ENCODE measurements around the gene ZNF473. TPM values are rescaled to one million over a fixed set of nuclear protein-coding genes. Genes with fewer than 3 reads are reported as not detected.

The ZNF473 gene
- total RNA-seq, 3 donors from 2014 or later, result 5.2 to 9.2 (median 6.0) TPM

DNA sequence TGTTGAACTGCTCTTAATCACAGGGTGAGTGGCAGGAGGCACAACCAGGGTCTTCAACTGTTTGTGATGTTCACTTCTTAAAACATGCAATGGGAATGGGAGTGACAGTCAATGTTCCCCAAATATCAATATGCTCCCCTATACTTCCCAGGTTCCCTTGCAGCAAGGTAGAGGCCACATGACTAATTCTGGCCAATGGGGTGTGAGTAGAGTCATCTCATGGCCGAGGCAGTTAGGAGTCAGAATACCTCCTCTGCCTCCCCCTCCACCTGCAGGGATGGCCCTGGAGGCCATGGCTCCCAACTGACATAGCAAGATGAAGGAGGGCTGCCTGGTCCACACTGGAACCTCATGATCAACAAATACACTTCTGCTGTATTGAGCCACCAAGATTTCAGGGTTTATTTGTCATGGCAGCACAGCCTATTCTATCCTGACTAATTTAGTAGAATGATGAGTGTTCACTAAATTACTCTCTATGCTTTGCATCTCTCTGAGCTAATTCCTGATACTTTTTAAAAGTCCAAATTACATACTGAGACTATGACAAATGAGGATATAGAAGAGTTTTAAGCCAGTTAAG, 9.5 kb upstream of the ZNF473 start:
- intact Hi-C loops (cut with DNase I, micrococcal nuclease), result no loop called here
- Histone ChIP-seq H3K36me3 (ENCODE audit: low read depth) (no peaks in the 10 kb centered on the region), H3K4me3 (no peak overlapping the region), H3K4me1 (ENCODE audit: low read depth) (no peaks in the 10 kb centered on the region), H3K9me3 (no peaks in the 10 kb centered on the region)
- no peak for DNase-seq
- ATAC-seq, result no peak
- TF ChIP-seq, protein P1, sequence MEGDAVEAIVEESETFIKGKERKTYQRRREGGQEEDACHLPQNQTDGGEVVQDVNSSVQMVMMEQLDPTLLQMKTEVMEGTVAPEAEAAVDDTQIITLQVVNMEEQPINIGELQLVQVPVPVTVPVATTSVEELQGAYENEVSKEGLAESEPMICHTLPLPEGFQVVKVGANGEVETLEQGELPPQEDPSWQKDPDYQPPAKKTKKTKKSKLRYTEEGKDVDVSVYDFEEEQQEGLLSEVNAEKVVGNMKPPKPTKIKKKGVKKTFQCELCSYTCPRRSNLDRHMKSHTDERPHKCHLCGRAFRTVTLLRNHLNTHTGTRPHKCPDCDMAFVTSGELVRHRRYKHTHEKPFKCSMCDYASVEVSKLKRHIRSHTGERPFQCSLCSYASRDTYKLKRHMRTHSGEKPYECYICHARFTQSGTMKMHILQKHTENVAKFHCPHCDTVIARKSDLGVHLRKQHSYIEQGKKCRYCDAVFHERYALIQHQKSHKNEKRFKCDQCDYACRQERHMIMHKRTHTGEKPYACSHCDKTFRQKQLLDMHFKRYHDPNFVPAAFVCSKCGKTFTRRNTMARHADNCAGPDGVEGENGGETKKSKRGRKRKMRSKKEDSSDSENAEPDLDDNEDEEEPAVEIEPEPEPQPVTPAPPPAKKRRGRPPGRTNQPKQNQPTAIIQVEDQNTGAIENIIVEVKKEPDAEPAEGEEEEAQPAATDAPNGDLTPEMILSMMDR (IDR thresholded peaks at IDR 0.05), result no peak

DNA sequence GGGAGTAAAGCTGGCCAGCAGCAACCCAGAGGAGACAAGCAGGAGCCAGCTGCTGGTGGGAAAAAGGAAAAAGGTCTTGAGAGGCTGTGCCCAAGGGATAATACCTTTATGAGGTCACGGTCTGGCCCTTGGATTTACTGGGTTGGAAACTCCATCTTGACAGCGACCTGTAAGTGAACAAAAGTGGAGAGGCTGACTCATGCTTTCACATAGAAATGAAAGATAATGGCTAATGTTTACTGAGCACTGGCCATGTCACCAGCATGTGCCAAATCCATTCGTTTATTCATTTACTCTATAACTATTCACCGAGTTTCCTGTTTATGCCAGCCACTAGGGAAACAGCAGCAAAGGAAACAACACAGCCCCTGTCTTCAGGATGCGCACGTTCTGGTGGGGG, 5.3 kb upstream of the ZNF473 start:
- Histone ChIP-seq H3K4me3 (no peak overlapping the region), H3K4me1 (ENCODE audit: low read depth) (peaks cover 12% of the 10 kb centered on the region), H3K9me3 (no peaks in the 10 kb centered on the region), H3K36me3 (ENCODE audit: low read depth) (peaks cover 5% of the 10 kb centered on the region)
- DNase-seq, result no peak
- ATAC-seq, result no peak
- intact Hi-C loops (cut with DNase I, micrococcal nuclease), result no loop called here
- TF ChIP-seq, protein P1 (IDR thresholded peaks at IDR 0.05), result no peak

DNA sequence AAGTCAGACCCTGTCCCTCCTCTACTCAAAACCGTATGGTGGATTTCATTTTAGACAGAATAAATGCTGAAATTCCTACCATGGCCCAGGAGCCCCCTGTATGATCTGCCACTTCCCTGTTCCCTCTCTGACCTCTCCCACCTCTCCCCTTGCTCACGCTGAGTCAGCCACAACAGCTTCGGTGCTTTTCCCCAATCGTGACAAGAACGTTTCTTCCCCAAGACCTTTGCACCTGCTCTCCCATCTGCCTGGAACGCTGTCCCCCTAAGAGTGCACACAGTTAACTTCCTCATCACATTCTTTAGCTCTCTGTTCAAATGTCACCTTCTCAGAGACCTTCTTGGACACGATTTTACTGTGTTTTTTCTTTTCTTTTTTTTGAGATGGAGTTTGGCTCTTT, 3.0 kb upstream of the ZNF473 start:
- TF ChIP-seq, protein P1 (IDR thresholded peaks at IDR 0.05), result no peak
- ATAC-seq, result no peak
- Histone ChIP-seq H3K36me3 (ENCODE audit: low read depth) (peaks cover 6% of the 10 kb centered on the region), H3K9me3 (no peaks in the 10 kb centered on the region), H3K4me1 (ENCODE audit: low read depth) (peaks cover 23% of the 10 kb centered on the region), H3K4me3 (no peak overlapping the region)
- intact Hi-C loops (cut with DNase I, micrococcal nuclease), result no loop called here
- DNase-seq, result no peak

DNA sequence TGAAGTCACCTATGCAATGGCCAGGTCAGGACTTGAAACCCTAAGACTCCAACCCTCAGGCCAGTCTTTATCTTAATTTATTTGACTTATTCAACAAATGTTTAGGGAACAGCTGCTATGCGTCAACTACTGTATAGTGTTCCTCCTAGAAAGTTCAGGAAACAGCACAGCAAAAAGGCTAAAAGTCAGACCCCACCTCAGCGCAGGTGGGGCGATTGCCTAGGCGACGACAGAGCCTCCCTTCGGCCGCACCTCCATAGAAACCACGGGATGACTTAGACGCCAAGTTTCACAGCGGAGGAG, 1.1 kb upstream of the ZNF473 start:
- DNase-seq (no peak), ATAC-seq (peak; percentile 52)
- H3K36me3 ChIP-seq (ENCODE audit: low read depth), result peaks cover 6% of the 10 kb centered on the region
- H3K9me3 ChIP-seq, result no peaks in the 10 kb centered on the region
- H3K4me3 ChIP-seq, result peak overlapping the region; percentile 89
- H3K4me1 ChIP-seq (ENCODE audit: low read depth), result peaks cover 23% of the 10 kb centered on the region
- intact Hi-C loops (cut with DNase I, micrococcal nuclease), result no loop called here
- TF ChIP-seq, protein P1 (IDR thresholded peaks at IDR 0.05), result no peak

DNA sequence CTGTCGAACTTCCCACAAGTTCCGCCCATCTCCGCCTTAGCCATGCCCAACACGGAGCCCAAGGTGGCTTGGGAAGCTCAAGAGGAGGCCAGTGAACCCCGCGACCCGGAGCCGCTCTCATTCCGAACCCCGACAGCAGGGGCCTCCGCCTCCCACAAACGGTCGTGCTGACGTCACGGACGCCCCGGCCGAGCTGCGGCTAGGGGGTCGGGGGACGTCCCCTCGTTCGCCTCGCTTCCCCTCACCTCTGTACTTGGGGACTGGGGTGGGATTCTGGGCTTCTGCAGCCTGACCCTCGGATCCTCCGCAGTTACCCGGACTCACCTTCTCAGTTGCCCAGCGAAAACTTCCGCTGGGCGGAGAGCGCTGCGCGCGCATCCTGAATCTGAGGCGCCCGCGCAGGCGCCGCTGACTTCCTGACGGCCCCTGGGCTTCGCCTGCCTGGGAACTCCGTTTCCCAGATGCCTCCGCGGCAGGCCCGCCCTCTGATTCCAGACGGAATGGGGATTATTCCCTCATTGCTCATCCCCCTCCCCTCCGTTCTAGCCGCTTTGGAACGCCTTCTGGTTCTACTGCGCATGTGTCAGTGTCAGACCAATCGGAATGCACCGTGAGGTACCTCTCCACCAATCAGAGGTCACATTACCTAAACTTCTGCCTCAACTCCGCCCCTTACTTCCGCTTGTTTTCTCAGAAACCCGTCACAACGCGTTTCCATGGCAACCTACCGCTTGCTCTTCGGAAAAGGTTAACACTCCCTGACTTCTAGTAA, 597 bp upstream of the ZNF473 start, which contains the start of gene VRK3:
TSS of gene VRK3 (minus strand) at position 351 of the 772 bp plus-strand sequence. CDS start 9,210 bp downstream, outside the sequence.
- intact Hi-C loops (cut with DNase I, micrococcal nuclease), result no loop called here
- DNase-seq, result peak; percentile 98 to 99 (median 99)

More for the DNA sequence above, 597 bp upstream of the ZNF473 start, which contains the start of gene VRK3:
- ATAC-seq, result peak; percentile 93
- peaks cover 6% of the 10 kb centered on the region for H3K36me3 ChIP-seq (ENCODE audit: low read depth)
- peak within 1 kb of the TSS; percentile 89 for H3K4me3 ChIP-seq
- TF ChIP-seq, protein P1 (IDR thresholded peaks at IDR 0.05), result no peak
- H3K4me1 ChIP-seq (ENCODE audit: low read depth), result peaks cover 23% of the 10 kb centered on the region
- no peaks in the 10 kb centered on the region for H3K9me3 ChIP-seq

Data from mucosa of descending colon (tissue), 3 donors.